ENCODE measurements around the gene NSDHL.

DNA sequence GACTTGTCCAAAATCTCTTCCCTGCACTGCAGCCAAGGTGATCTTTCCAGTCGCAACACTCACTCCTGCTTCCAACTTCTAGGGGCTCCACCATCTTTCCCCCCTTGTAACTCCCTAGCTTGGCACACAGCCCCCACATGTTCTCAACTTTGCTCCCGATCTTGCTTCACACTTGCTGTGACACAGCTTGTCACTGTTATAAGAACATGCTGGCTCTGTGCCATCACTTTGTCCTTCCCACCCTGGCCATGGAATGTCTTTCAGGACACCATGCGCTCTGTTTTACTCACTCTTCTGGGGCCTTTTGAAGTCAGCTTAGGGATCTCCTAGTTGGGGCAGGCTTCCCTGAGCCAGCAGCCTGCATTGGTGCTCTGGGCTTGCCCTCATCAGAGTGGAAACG, 2.5 kb downstream of the NSDHL start:
- TF ChIP-seq, protein P1, sequence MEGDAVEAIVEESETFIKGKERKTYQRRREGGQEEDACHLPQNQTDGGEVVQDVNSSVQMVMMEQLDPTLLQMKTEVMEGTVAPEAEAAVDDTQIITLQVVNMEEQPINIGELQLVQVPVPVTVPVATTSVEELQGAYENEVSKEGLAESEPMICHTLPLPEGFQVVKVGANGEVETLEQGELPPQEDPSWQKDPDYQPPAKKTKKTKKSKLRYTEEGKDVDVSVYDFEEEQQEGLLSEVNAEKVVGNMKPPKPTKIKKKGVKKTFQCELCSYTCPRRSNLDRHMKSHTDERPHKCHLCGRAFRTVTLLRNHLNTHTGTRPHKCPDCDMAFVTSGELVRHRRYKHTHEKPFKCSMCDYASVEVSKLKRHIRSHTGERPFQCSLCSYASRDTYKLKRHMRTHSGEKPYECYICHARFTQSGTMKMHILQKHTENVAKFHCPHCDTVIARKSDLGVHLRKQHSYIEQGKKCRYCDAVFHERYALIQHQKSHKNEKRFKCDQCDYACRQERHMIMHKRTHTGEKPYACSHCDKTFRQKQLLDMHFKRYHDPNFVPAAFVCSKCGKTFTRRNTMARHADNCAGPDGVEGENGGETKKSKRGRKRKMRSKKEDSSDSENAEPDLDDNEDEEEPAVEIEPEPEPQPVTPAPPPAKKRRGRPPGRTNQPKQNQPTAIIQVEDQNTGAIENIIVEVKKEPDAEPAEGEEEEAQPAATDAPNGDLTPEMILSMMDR (conservative IDR thresholded peaks at IDR 0.05 in 1 of 2, IDR thresholded peaks at IDR 0.05 in 1 of 2; ENCODE audit: extremely low read depth in 1 of 2, insufficient read depth in 1 of 2, low read depth in 1 of 2, low read length in 2 of 2): no peak
- TF ChIP-seq EZH2 (IDR thresholded peaks at IDR 0.05; ENCODE audit: borderline replicate concordance, low read length): no peak
